ENCODE results near the gene ARHGAP27. TPM values are rescaled to one million over a fixed set of nuclear protein-coding genes. Genes with fewer than 3 reads are reported as not detected.
A peak's percentile ranks its signal among the peaks of the same experiment; 100 is the strongest.

Gene ARHGAP27
- total and polyA plus RNA-seq, 2 of the 13 experiments (the other 11 are each of a cell fraction or from before 2014, with no cell fraction given), result 15.5 to 18.9 TPM

DNA sequence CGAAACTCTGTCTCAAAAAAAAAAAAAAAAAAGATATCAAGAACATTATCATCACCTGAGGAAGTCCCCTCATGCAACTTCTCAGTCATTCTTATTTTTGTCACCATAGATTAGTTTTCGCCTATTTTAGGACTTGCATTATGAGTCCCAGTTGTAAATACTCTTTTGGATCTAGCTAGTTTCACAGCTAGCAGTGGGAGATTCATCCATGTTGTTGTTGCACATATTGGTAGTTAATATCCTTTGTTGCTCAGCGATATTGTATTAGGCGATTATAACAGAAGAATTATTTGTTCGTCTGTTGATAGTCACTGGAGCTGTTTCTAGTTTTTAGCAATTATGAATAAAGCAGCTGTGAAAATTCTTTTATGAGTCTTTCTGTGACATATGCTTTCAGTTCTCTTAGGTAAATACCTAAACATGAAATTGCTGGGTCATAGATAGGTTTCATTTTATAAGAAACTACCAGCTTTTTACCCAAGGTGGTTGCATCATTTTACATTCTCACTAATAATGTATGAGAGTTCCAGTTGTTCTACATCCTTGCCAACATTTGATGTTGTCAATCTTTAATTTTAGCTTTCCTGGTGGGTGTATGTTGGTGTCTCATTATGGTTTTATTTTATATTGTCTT is 75.2 kb downstream of the ARHGAP27 start:
- TF ChIP-seq ZNF7 (CRISPR knock-in tag; IDR thresholded peaks at IDR 0.05) (peak; percentile 66), GFI1 (CRISPR knock-in tag; IDR thresholded peaks at IDR 0.05; ENCODE audit: borderline replicate concordance) (no peak)
- ChIA-PET POLR2A (no interaction called here), CTCF (ENCODE audit: low intra/inter-chr PET ratio, low total read pairs) (no interaction called here)
- Histone ChIP-seq H4K20me1 (ENCODE audit: insufficient read depth, low read length) (no peaks in the 10 kb centered on the region), H3K4me3 (replicated peaks in 1 of 3; ENCODE audit: insufficient read depth in 1 of 3, low read depth in 2 of 3, low read length in 3 of 3) (no peak overlapping the region), H3K4me1 (ENCODE audit: insufficient read depth, low read length) (peaks cover 11% of the 10 kb centered on the region), H3K36me3 (replicated peaks in 1 of 2; ENCODE audit: control insufficient read depth in 1 of 2, insufficient read depth in 2 of 2, low read length in 2 of 2) (no peaks in the 10 kb centered on the region), H3K27me3 (ENCODE audit: control insufficient read depth in 1 of 2, insufficient read depth in 2 of 2, low read length in 2 of 2) (peaks cover 1 to 10% of the 10 kb centered on the region in 2 experiments; a peak in 3 of 5 replicates), H3K27ac (ENCODE audit: extremely low read length, insufficient read depth, low read length) (no peak overlapping the region), H3K9me3 (ENCODE audit: low read length) (no peaks in the 10 kb centered on the region), H3K79me2 (ENCODE audit: insufficient read depth, low read length) (no peaks in the 10 kb centered on the region), H2AFZ (ENCODE audit: low read length) (no peak overlapping the region), H3K4me2 (ENCODE audit: low read depth, low read length) (no peak overlapping the region), H3K9ac (ENCODE audit: insufficient read depth, low read depth, low read length) (no peak overlapping the region)
- no peak for FAIRE-seq
- DNase-seq (ENCODE audit: low spot score), result no peak
- no peak for ATAC-seq
- no TSS peak for BruUV-seq (replicated peaks)
- WGBS (ENCODE audit: low lambda C conversion rate), result 60% methylated on average over 5 of the region's 5 CpGs
- intact Hi-C loops (cut with micrococcal nuclease; ENCODE audit: unreplicated experiment), result no loop called here
- in situ Hi-C loops (cut with HindIII; ENCODE audit: extremely low pct_ligation_motif_present, low pct_unique_long_range_greater_than_20kb), result no loop called here

DNA sequence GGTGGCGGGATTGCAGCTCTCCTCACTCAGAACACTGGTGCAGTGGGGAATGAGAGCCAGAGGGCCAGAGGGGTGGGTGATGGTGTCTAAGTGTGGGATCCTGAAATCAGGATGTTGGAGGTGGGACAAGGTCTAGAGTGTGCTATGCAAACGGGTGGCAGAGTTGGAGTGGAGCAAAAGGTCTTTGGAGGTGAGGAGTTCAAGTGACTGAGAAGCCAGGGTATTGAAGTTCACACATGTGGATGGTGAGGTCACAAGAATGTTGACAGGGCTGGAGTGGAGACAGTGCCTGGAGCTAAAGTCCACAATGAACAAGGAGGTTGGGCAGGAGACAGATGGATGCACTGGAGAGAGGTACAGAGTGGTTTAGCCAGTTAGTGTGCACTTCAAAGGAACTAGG is 77.6 kb downstream of the ARHGAP27 start:
- Histone ChIP-seq H3K79me2 (ENCODE audit: insufficient read depth, low read length) (no peaks in the 10 kb centered on the region), H3K9me3 (ENCODE audit: low read length) (no peaks in the 10 kb centered on the region), H3K27me3 (ENCODE audit: control insufficient read depth in 1 of 2, insufficient read depth in 2 of 2, low read length in 2 of 2) (peaks cover 0 to 1% of the 10 kb centered on the region in 2 experiments; a peak in 1 of 5 replicates), H3K4me3 (replicated peaks in 1 of 3; ENCODE audit: insufficient read depth in 1 of 3, low read depth in 2 of 3, low read length in 3 of 3) (no peak overlapping the region), H3K36me3 (replicated peaks in 1 of 2; ENCODE audit: control insufficient read depth in 1 of 2, insufficient read depth in 2 of 2, low read length in 2 of 2) (no peaks in the 10 kb centered on the region), H3K4me1 (ENCODE audit: insufficient read depth, low read length) (peaks cover 11% of the 10 kb centered on the region), H3K27ac (ENCODE audit: extremely low read length, insufficient read depth, low read length) (no peak overlapping the region), H3K4me2 (ENCODE audit: low read depth, low read length) (no peak overlapping the region), H2AFZ (ENCODE audit: low read length) (no peak overlapping the region), H4K20me1 (ENCODE audit: insufficient read depth, low read length) (no peaks in the 10 kb centered on the region), H3K9ac (ENCODE audit: insufficient read depth, low read depth, low read length) (no peak overlapping the region)
- DNase-seq (ENCODE audit: low spot score), result no peak
- BruUV-seq (replicated peaks), result no TSS peak
- ChIA-PET CTCF (ENCODE audit: low intra/inter-chr PET ratio, low total read pairs) (no interaction called here), POLR2A (interaction anchor here (0.9 kb wide), 1 partner anchor 38 kb away, joined by 4 read pairs; the partner anchor contains the start of gene MAP3K14)
- peak; percentile 69 for ATAC-seq
- WGBS (ENCODE audit: low lambda C conversion rate), result 30% methylated on average over 2 of the region's 2 CpGs
- in situ Hi-C loops (cut with HindIII; ENCODE audit: extremely low pct_ligation_motif_present, low pct_unique_long_range_greater_than_20kb), result no loop called here
- FAIRE-seq, result no peak
- intact Hi-C loops (cut with micrococcal nuclease; ENCODE audit: unreplicated experiment), result no loop called here
- TF ChIP-seq FOXA1 (IDR thresholded peaks at IDR 0.05) (no peak), FOXA1 (CRISPR knock-in tag; IDR thresholded peaks at IDR 0.05) (0 out of 2 replicates have a peak, but pooled peaks have one; percentile 32), SALL1 (CRISPR knock-in tag; IDR thresholded peaks at IDR 0.05) (0 out of 2 replicates have a peak, but pooled peaks have one; percentile 11), SRSF9 (IDR thresholded peaks at IDR 0.05; ENCODE audit: borderline replicate concordance, insufficient read depth, low read depth, low read length, poor library complexity, severe bottlenecking) (no peak), ZNF782 (CRISPR knock-in tag; IDR thresholded peaks at IDR 0.05; ENCODE audit: borderline replicate concordance) (no peak), ARHGAP35 (CRISPR knock-in tag; IDR thresholded peaks at IDR 0.05; ENCODE audit: borderline replicate concordance) (no peak), FOXO1 (CRISPR knock-in tag; IDR thresholded peaks at IDR 0.05) (no peak), MAF1 (CRISPR knock-in tag; IDR thresholded peaks at IDR 0.05; ENCODE audit: borderline replicate concordance) (no peak), ZNF777 (CRISPR knock-in tag; IDR thresholded peaks at IDR 0.05) (no peak), RARA (CRISPR knock-in tag; IDR thresholded peaks at IDR 0.05) (peak; percentile 77), ATF1 (CRISPR knock-in tag; IDR thresholded peaks at IDR 0.05) (no peak), GZF1 (CRISPR knock-in tag; IDR thresholded peaks at IDR 0.05) (no peak), ZNF564 (CRISPR knock-in tag; IDR thresholded peaks at IDR 0.05) (no peak), ZKSCAN5 (CRISPR knock-in tag; IDR thresholded peaks at IDR 0.05) (peak; percentile 76; the same call in 1 of the 2 replicates)
- TF ChIP-seq, protein P1, sequence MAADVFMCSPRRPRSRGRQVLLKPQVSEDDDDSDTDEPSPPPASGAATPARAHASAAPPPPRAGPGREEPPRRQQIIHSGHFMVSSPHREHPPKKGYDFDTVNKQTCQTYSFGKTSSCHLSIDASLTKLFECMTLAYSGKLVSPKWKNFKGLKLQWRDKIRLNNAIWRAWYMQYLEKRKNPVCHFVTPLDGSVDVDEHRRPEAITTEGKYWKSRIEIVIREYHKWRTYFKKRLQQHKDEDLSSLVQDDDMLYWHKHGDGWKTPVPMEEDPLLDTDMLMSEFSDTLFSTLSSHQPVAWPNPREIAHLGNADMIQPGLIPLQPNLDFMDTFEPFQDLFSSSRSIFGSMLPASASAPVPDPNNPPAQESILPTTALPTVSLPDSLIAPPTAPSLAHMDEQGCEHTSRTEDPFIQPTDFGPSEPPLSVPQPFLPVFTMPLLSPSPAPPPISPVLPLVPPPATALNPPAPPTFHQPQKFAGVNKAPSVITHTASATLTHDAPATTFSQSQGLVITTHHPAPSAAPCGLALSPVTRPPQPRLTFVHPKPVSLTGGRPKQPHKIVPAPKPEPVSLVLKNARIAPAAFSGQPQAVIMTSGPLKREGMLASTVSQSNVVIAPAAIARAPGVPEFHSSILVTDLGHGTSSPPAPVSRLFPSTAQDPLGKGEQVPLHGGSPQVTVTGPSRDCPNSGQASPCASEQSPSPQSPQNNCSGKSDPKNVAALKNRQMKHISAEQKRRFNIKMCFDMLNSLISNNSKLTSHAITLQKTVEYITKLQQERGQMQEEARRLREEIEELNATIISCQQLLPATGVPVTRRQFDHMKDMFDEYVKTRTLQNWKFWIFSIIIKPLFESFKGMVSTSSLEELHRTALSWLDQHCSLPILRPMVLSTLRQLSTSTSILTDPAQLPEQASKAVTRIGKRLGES (CRISPR knock-in tag; IDR thresholded peaks at IDR 0.05; ENCODE audit: borderline replicate concordance), result no peak

Measured in HepG2 (cell line).